Measurements from ENCODE around the gene TFF1.

Gene TFF1

GRCh38 chr21:42400525-42400924 is 34.2 kb upstream of the TFF1 start:
- H3K4me3 ChIP-seq (ENCODE audit: low read length in 2 of 2) = no peak overlapping the region
- no peak overlapping the region for H3K9ac ChIP-seq (ENCODE audit: low read depth in 1 of 2, low read length in 2 of 2)
- no peaks in the 10 kb centered on the region for H3K4me1 ChIP-seq (ENCODE audit: control insufficient read depth in 2 of 2, insufficient read depth in 2 of 2, low read length in 2 of 2)
- H3K27ac ChIP-seq (ENCODE audit: low read depth in 2 of 2, low read length in 2 of 2) = no peak overlapping the region
- no peaks in the 10 kb centered on the region for H3K36me3 ChIP-seq (ENCODE audit: control insufficient read depth in 2 of 2, insufficient read depth in 2 of 2, low read length in 2 of 2)
- no peaks in the 10 kb centered on the region for H3K9me3 ChIP-seq (ENCODE audit: control insufficient read depth in 2 of 2, low read length in 2 of 2)
- no peaks in the 10 kb centered on the region for H3K27me3 ChIP-seq (ENCODE audit: control insufficient read depth in 2 of 2, insufficient read depth in 2 of 2, low read length in 2 of 2)

DNA sequence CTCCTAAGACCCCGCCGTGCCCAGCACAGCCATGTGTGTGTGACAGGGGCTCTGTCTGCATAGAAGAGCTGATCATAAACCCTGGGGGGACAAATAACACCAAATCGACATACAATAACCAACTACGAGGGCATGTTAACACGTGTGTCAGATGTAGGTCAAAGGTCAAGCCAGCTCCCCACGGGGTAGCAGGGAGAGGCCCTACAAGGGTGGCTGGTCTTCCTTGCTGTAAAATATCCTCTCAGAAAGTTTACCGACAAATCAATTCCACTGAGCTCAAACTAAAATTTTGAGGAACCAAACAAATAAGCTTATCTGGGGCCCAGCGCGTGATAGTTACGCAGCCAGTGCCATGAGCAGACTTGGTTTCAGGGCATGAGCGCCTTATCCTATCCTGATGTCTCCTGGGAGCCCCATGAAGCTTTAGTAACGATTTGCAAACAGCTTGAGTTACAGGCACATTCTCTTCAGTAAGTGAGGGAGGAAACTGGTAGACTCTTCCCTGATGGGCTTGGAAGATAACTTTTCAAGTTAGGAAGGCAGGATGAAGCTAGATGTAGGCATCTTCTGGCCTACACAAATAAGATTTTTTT is 32.2 kb upstream of the TFF1 start:
- no peak overlapping the region for H3K9ac ChIP-seq (ENCODE audit: low read depth in 1 of 2, low read length in 2 of 2)
- H3K9me3 ChIP-seq (ENCODE audit: control insufficient read depth in 2 of 2, low read length in 2 of 2) = no peaks in the 10 kb centered on the region

DNA sequence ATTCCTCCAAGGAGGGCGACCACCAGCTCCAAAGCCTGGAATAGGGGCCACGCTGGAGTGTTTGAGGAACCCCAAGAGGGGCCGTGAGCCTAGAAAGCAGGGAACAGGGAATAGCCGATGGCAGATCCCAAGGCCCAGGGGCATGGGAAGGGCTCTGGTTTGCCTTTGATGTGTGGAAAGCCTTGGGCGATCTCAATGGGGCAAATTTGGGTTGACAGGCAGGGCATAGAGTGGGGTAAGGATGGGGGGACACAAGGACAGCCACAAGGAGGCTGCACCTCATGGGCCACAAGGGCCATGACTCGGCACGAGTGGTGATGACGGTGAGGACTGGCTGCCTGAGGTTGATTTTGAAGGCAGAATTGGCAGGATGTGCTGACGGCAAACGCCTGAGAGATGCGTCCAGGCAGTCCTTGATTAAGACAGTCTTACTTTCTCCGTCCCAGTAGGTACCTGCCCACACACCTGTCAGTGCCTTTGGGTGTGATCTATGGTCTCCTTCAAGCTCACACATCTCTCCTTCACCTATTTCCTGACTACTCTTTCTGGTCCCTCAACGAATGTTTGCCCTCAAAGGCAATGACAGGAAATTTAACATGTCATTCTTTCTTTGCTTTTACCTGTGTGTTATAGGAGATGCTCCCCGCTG is 31.5 kb upstream of the TFF1 start:
- H3K27ac ChIP-seq (ENCODE audit: low read depth in 2 of 2, low read length in 2 of 2) = no peak overlapping the region
- H3K4me1 ChIP-seq (ENCODE audit: control insufficient read depth in 2 of 2, insufficient read depth in 2 of 2, low read length in 2 of 2) = no peaks in the 10 kb centered on the region
- no peaks in the 10 kb centered on the region for H3K36me3 ChIP-seq (ENCODE audit: control insufficient read depth in 2 of 2, insufficient read depth in 2 of 2, low read length in 2 of 2)
- no peaks in the 10 kb centered on the region for H3K27me3 ChIP-seq (ENCODE audit: control insufficient read depth in 2 of 2, insufficient read depth in 2 of 2, low read length in 2 of 2)
- no peak overlapping the region for H3K4me3 ChIP-seq (ENCODE audit: low read length in 2 of 2)
- no peaks in the 10 kb centered on the region for H3K9me3 ChIP-seq (ENCODE audit: control insufficient read depth in 2 of 2, low read length in 2 of 2)
- no peak overlapping the region for H3K9ac ChIP-seq (ENCODE audit: low read depth in 1 of 2, low read length in 2 of 2)

More for the DNA sequence above, 32.2 kb upstream of the TFF1 start:
- Histone ChIP-seq H3K36me3 (ENCODE audit: control insufficient read depth in 2 of 2, insufficient read depth in 2 of 2, low read length in 2 of 2) (no peaks in the 10 kb centered on the region), H3K27ac (ENCODE audit: low read depth in 2 of 2, low read length in 2 of 2) (no peak overlapping the region), H3K27me3 (ENCODE audit: control insufficient read depth in 2 of 2, insufficient read depth in 2 of 2, low read length in 2 of 2) (no peaks in the 10 kb centered on the region), H3K4me3 (ENCODE audit: low read length in 2 of 2) (no peak overlapping the region), H3K4me1 (ENCODE audit: control insufficient read depth in 2 of 2, insufficient read depth in 2 of 2, low read length in 2 of 2) (no peaks in the 10 kb centered on the region)

DNA sequence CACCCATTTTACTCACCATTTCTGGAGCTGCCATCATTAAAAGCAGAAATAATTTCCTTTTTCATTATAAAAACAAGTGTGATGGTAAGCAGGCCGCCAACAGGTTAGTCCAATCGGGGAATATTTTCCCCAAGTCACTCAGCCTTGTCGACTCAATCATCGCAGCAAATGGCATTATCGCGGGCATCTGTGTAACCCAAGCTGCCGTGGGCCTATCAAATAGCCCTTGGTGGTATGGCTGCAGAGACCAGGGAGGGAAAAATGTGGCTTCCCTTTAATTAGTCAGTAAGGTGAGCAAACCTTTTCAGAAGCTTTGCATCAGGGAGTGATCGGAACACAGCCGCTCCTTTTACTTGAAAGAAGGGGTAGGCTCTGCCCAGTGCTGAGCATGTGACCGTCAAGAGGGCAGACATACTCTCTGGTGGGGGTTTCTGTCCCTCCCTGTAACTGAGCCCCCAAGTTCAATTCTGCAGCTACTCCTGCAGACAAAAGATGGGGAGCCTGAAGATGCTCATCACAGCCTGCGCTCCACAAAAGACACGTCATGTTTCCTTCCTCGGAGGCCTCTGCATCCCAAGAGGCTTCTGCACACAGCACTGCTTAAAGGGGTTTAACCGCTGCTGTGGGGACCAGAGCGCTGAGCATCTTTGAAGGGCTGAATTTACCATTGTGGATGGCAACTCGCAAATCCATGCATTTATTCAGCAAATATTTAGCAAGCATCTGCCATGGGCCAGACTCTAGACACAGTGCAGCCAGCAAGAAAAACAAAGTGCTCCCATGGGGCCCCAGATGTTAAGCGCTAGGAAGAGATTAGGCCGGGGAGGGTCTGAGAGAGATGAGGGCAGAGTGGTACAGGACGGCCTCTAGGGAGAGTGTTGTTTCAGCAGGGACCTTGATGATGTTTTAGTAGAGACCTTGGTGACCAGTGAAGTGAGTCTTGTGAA is 30.7 kb upstream of the TFF1 start:
- Histone ChIP-seq H3K4me1 (ENCODE audit: control insufficient read depth in 2 of 2, insufficient read depth in 2 of 2, low read length in 2 of 2) (no peaks in the 10 kb centered on the region), H3K4me3 (ENCODE audit: low read length in 2 of 2) (no peak overlapping the region), H3K9me3 (ENCODE audit: control insufficient read depth in 2 of 2, low read length in 2 of 2) (no peaks in the 10 kb centered on the region), H3K36me3 (ENCODE audit: control insufficient read depth in 2 of 2, insufficient read depth in 2 of 2, low read length in 2 of 2) (no peaks in the 10 kb centered on the region), H3K9ac (ENCODE audit: low read depth in 1 of 2, low read length in 2 of 2) (no peak overlapping the region), H3K27me3 (ENCODE audit: control insufficient read depth in 2 of 2, insufficient read depth in 2 of 2, low read length in 2 of 2) (no peaks in the 10 kb centered on the region), H3K27ac (ENCODE audit: low read depth in 2 of 2, low read length in 2 of 2) (no peak overlapping the region)

DNA sequence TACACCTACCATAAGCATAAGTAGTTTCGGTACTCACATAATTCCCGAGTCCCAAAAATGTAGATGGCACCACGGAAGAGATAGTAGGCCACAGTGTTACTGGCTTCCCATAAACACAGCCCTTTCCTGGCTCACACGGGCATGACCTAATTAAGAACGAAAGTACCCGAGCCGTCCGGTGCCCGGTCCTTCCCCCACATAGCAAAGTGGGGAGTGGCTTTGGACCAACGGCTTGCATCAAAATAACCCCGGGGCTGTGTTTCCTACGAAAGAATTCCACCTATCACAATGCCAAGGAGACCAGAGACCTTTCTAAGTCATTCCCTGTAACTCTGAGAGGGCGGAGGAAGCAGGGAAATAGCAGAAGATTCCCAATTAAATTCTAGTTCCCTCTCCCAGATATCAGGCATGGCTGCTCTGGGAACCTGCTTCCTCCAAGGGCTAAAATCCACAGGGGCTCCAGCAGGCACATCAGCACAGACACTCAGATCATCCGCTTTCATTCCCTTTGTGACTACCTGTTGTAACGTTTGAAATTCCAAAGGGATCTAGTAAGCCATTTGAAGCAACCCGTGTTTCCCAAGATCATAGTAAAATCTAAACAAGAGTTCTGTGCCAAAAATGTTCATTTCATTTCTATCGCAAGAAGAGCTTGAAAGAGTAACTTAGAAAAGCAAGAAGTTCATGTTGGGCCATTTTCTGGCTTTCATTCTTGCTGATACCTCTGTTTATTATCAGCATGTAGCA is 29.7 kb upstream of the TFF1 start, which contains the start of gene TMPRSS3:
TMPRSS3 (minus strand) TSS at position 148 of the 747 bp plus-strand sequence. CDS start 635 bp downstream, outside the sequence.
- H3K9ac ChIP-seq (ENCODE audit: low read depth in 1 of 2, low read length in 2 of 2) = no peak within 1 kb of the TSS
- H3K27ac ChIP-seq (ENCODE audit: low read depth in 2 of 2, low read length in 2 of 2) = no peak within 1 kb of the TSS
- H3K4me3 ChIP-seq (ENCODE audit: low read length in 2 of 2) = no peak within 1 kb of the TSS
- H3K27me3 ChIP-seq (ENCODE audit: control insufficient read depth in 2 of 2, insufficient read depth in 2 of 2, low read length in 2 of 2) = no peaks in the 10 kb centered on the region
- no peaks in the 10 kb centered on the region for H3K36me3 ChIP-seq (ENCODE audit: control insufficient read depth in 2 of 2, insufficient read depth in 2 of 2, low read length in 2 of 2)
- no peaks in the 10 kb centered on the region for H3K4me1 ChIP-seq (ENCODE audit: control insufficient read depth in 2 of 2, insufficient read depth in 2 of 2, low read length in 2 of 2)
- no peaks in the 10 kb centered on the region for H3K9me3 ChIP-seq (ENCODE audit: control insufficient read depth in 2 of 2, low read length in 2 of 2)

DNA sequence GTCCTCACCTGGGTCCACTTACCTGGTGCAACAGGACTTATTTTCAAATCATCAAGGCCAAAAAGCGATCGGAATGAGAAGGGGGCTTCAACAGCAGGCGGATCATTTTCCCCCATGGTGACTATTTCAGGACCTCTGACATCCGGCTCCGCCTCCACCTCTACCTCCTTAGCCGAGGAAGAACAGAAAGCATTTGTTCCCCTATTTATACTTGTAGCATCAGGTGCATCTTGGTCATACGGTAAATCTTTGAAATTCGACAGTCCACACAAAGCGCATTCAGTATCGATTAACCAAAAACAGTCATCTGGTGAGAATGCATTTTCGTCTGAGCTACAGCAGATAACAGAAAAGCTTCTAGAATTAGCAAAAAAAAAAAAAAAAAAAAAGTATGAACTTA is 29.0 kb upstream of the TFF1 start:
- Histone ChIP-seq H3K27ac (ENCODE audit: low read depth in 2 of 2, low read length in 2 of 2) (no peak overlapping the region), H3K9me3 (ENCODE audit: control insufficient read depth in 2 of 2, low read length in 2 of 2) (no peaks in the 10 kb centered on the region), H3K36me3 (ENCODE audit: control insufficient read depth in 2 of 2, insufficient read depth in 2 of 2, low read length in 2 of 2) (no peaks in the 10 kb centered on the region), H3K27me3 (ENCODE audit: control insufficient read depth in 2 of 2, insufficient read depth in 2 of 2, low read length in 2 of 2) (no peaks in the 10 kb centered on the region), H3K4me3 (ENCODE audit: low read length in 2 of 2) (no peak overlapping the region), H3K9ac (ENCODE audit: low read depth in 1 of 2, low read length in 2 of 2) (no peak overlapping the region), H3K4me1 (ENCODE audit: control insufficient read depth in 2 of 2, insufficient read depth in 2 of 2, low read length in 2 of 2) (no peaks in the 10 kb centered on the region)

DNA sequence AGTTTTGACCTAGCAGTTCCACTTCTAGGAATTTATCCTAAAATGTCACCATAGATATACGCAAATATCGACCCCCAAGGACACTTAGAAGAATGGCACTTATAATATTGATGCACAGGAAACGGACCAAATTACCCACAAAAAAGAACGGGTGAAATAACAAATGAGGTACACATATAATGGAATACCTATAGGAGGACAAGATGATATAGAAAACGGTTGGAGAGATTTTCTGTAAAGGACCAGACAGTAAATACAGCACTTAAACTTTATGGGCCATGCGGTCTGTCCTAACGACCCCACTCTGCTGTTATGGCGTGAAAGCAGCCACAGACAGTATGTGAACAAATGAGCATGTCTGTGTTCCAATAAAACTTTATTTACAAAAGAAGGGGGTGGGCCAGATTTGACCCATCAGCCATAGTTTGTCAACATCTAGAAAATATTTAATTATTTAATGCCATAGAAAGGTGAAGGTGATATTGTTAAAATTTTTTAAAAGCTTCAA is 27.2 kb upstream of the TFF1 start:
- Histone ChIP-seq H3K27me3 (ENCODE audit: control insufficient read depth in 2 of 2, insufficient read depth in 2 of 2, low read length in 2 of 2) (no peaks in the 10 kb centered on the region), H3K36me3 (ENCODE audit: control insufficient read depth in 2 of 2, insufficient read depth in 2 of 2, low read length in 2 of 2) (no peaks in the 10 kb centered on the region), H3K9ac (ENCODE audit: low read depth in 1 of 2, low read length in 2 of 2) (no peak overlapping the region), H3K27ac (ENCODE audit: low read depth in 2 of 2, low read length in 2 of 2) (no peak overlapping the region), H3K4me1 (ENCODE audit: control insufficient read depth in 2 of 2, insufficient read depth in 2 of 2, low read length in 2 of 2) (peaks cover 6 to 11% of the 10 kb centered on the region in 2 donors), H3K9me3 (ENCODE audit: control insufficient read depth in 2 of 2, low read length in 2 of 2) (no peaks in the 10 kb centered on the region), H3K4me3 (ENCODE audit: low read length in 2 of 2) (no peak overlapping the region)

- no peaks in the 10 kb centered on the region for H3K36me3 ChIP-seq (ENCODE audit: control insufficient read depth in 2 of 2, insufficient read depth in 2 of 2, low read length in 2 of 2)
- H3K4me1 ChIP-seq (ENCODE audit: control insufficient read depth in 2 of 2, insufficient read depth in 2 of 2, low read length in 2 of 2) = peaks cover 6 to 11% of the 10 kb centered on the region in 2 donors
- H3K9ac ChIP-seq (ENCODE audit: low read depth in 1 of 2, low read length in 2 of 2) = no peak overlapping the region
- no peak overlapping the region for H3K27ac ChIP-seq (ENCODE audit: low read depth in 2 of 2, low read length in 2 of 2)
- H3K4me3 ChIP-seq (ENCODE audit: low read length in 2 of 2) = no peak overlapping the region
- no peaks in the 10 kb centered on the region for H3K27me3 ChIP-seq (ENCODE audit: control insufficient read depth in 2 of 2, insufficient read depth in 2 of 2, low read length in 2 of 2)
- H3K9me3 ChIP-seq (ENCODE audit: control insufficient read depth in 2 of 2, low read length in 2 of 2) = no peaks in the 10 kb centered on the region
Observed at GRCh38 chr21:42392731-42393442, 26.6 kb upstream of the TFF1 start.

DNA sequence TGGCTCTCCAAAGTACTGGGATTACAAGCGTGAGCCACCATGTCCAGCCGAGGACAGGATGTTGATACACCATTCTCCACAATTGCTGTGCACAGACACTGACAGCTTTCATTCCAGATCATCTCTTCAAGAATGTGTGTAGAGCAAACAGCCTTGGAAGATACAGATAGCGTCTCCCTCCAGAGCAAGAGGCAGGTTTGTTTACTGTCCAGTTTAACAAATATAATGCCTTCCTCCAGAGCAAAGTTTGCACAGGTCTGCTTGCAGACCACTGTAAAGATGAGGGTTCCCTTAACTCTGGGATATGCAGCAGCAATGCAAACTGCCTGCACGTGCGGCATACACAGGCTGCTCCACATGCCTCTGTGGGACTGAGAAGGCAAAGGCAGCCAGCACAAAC is 25.0 kb upstream of the TFF1 start:
- Histone ChIP-seq H3K9ac (ENCODE audit: low read depth in 1 of 2, low read length in 2 of 2) (no peak overlapping the region), H3K4me1 (ENCODE audit: control insufficient read depth in 2 of 2, insufficient read depth in 2 of 2, low read length in 2 of 2) (peaks cover 9 to 14% of the 10 kb centered on the region in 2 donors), H3K4me3 (ENCODE audit: low read length in 2 of 2) (no peak overlapping the region), H3K27ac (ENCODE audit: low read depth in 2 of 2, low read length in 2 of 2) (no peak overlapping the region), H3K27me3 (ENCODE audit: control insufficient read depth in 2 of 2, insufficient read depth in 2 of 2, low read length in 2 of 2) (no peaks in the 10 kb centered on the region), H3K9me3 (ENCODE audit: control insufficient read depth in 2 of 2, low read length in 2 of 2) (no peaks in the 10 kb centered on the region), H3K36me3 (ENCODE audit: control insufficient read depth in 2 of 2, insufficient read depth in 2 of 2, low read length in 2 of 2) (no peaks in the 10 kb centered on the region)

Measured in mucosa of rectum (tissue), 2 donors.